Measurements from ENCODE around the gene PUS3.
A peak's percentile ranks its signal among the peaks of the same experiment; 100 is the strongest.

PUS3 gene

GRCh38 chr11:125941267-125941618, 38.2 kb upstream of the PUS3 start:
- DNase-seq (ENCODE audit: low spot score), result no peak

GRCh38 chr11:125940145-125940544, 37.1 kb upstream of the PUS3 start:
- DNase-seq (ENCODE audit: low spot score), result no peak

- no peak for DNase-seq (ENCODE audit: low spot score)
Measured at GRCh38 chr11:125939081-125939521, 36.1 kb upstream of the PUS3 start.

- DNase-seq (ENCODE audit: low spot score), result no peak
Measured at GRCh38 chr11:125938418-125938817, 35.4 kb upstream of the PUS3 start.

GRCh38 chr11:125935618-125936199, 32.7 kb upstream of the PUS3 start:
- no peak for DNase-seq (ENCODE audit: low spot score)

- no peak for DNase-seq (ENCODE audit: low spot score)
Measured at GRCh38 chr11:125935056-125935455, 32.0 kb upstream of the PUS3 start.

GRCh38 chr11:125934473-125934872, 31.5 kb upstream of the PUS3 start:
- DNase-seq (ENCODE audit: low spot score), result no peak

- DNase-seq (ENCODE audit: low spot score), result no peak
Measured at GRCh38 chr11:125933030-125933813, 30.2 kb upstream of the PUS3 start.

GRCh38 chr11:125932301-125932700, 29.3 kb upstream of the PUS3 start:
- no peak for DNase-seq (ENCODE audit: low spot score)

- no peak for DNase-seq (ENCODE audit: low spot score)
Measured at GRCh38 chr11:125931668-125932067, 28.7 kb upstream of the PUS3 start.

GRCh38 chr11:125931116-125931515, 28.1 kb upstream of the PUS3 start:
- DNase-seq (ENCODE audit: low spot score), result no peak

GRCh38 chr11:125930076-125930450, 27.1 kb upstream of the PUS3 start:
- no peak for DNase-seq (ENCODE audit: low spot score)

GRCh38 chr11:125929445-125930075, 26.6 kb upstream of the PUS3 start:
- DNase-seq (ENCODE audit: low spot score), result no peak

- DNase-seq (ENCODE audit: low spot score), result no peak
Measured at GRCh38 chr11:125926682-125927081, 23.7 kb upstream of the PUS3 start.

GRCh38 chr11:125925804-125926203, 22.8 kb upstream of the PUS3 start:
- no peak for DNase-seq (ENCODE audit: low spot score)

- no peak for DNase-seq (ENCODE audit: low spot score)
Measured at GRCh38 chr11:125925247-125925740, 22.3 kb upstream of the PUS3 start.

- DNase-seq (ENCODE audit: low spot score), result no peak
Measured at GRCh38 chr11:125924384-125925007, 21.5 kb upstream of the PUS3 start.

GRCh38 chr11:125923633-125924032, 20.6 kb upstream of the PUS3 start:
- no peak for DNase-seq (ENCODE audit: low spot score)

- peak; percentile 73 for DNase-seq (ENCODE audit: low spot score)
Measured at GRCh38 chr11:125923012-125923579, 20.1 kb upstream of the PUS3 start.

GRCh38 chr11:125922156-125922555, 19.1 kb upstream of the PUS3 start:
- no peak for DNase-seq (ENCODE audit: low spot score)

- DNase-seq (ENCODE audit: low spot score), result no peak
Measured at GRCh38 chr11:125921042-125921441, 18.0 kb upstream of the PUS3 start.

- no peak for DNase-seq (ENCODE audit: low spot score)
Measured at GRCh38 chr11:125918140-125918840, 15.3 kb upstream of the PUS3 start.

Measured in AG08396 (cell line).